Measurements from ENCODE around the gene HP1BP3. TPM values are rescaled to one million over a fixed set of nuclear protein-coding genes. Genes with fewer than 3 reads are reported as not detected.
A peak's percentile ranks its signal among the peaks of the same experiment; 100 is the strongest.

HP1BP3 gene
- total RNA-seq, 1 donor, result 258 TPM

- TF ChIP-seq CTCF (IDR thresholded peaks at IDR 0.05; ENCODE audit: insufficient read depth, low read depth, low read length), result no peak
- no peak for DNase-seq (ENCODE audit: low read depth)
Observed at GRCh38 chr1:20729155-20729931, 57.8 kb downstream of the HP1BP3 start.

GRCh38 chr1:20728371-20729154, 58.5 kb downstream of the HP1BP3 start:
- no peak for DNase-seq (ENCODE audit: low read depth)
- TF ChIP-seq CTCF (IDR thresholded peaks at IDR 0.05; ENCODE audit: insufficient read depth, low read depth, low read length), result no peak
- H3K4me3 ChIP-seq (ENCODE audit: low read depth, low read length), result no peak overlapping the region

More at GRCh38 chr1:20729155-20729931, 57.8 kb downstream of the HP1BP3 start:
- no peak overlapping the region for H3K4me3 ChIP-seq (ENCODE audit: low read depth, low read length)

- peak; percentile 6 for TF ChIP-seq CTCF (IDR thresholded peaks at IDR 0.05; ENCODE audit: insufficient read depth, low read depth, low read length)
Observed at GRCh38 chr1:20727746-20728316, 59.3 kb downstream of the HP1BP3 start.

DNA sequence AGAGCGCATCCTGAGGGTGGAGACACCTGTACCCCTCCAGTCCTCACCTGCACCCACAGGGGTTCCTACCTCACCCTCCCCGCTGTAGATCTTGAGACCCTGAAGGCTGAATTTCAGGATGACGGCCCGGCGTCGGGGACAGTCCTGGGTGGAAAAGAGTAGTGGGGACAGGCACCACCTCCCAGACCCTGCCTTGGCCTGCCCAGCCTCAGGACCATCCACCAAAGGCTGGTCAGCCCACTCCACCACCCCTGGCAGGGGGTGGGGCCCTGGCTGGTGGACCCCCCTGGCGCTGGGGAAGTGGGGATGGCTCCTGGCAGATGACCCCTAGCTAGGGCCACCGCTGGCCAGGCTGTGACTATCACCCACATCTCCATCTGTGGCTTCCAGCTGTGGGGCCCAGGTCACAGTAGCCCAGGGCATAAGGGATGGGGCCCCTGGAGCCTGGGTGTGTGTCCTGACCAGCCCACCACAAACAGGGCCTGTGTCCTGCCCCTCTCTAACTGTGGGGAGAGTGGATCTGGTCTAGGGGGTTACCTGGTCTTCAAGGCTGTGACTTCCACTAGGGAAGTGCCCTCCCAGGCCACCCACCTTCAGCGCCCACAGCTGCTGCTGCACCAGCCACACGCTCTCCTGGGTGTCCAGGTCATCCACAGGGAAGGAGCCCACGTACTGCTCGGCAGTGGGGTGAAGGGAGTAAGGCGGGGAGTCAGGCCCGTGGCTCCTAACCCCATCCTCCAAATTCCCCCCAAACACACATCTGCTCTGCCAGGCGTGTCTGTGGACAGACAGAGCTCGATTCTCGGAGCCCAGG, 60.0 kb downstream of the HP1BP3 start:
- no peak for TF ChIP-seq CTCF (IDR thresholded peaks at IDR 0.05; ENCODE audit: insufficient read depth, low read depth, low read length)
- no peak for DNase-seq (ENCODE audit: low read depth)
- no peak overlapping the region for H3K4me3 ChIP-seq (ENCODE audit: low read depth, low read length)

More at GRCh38 chr1:20727746-20728316, 59.3 kb downstream of the HP1BP3 start:
- H3K4me3 ChIP-seq (ENCODE audit: low read depth, low read length), result no peak overlapping the region
- DNase-seq (ENCODE audit: low read depth), result no peak

DNA sequence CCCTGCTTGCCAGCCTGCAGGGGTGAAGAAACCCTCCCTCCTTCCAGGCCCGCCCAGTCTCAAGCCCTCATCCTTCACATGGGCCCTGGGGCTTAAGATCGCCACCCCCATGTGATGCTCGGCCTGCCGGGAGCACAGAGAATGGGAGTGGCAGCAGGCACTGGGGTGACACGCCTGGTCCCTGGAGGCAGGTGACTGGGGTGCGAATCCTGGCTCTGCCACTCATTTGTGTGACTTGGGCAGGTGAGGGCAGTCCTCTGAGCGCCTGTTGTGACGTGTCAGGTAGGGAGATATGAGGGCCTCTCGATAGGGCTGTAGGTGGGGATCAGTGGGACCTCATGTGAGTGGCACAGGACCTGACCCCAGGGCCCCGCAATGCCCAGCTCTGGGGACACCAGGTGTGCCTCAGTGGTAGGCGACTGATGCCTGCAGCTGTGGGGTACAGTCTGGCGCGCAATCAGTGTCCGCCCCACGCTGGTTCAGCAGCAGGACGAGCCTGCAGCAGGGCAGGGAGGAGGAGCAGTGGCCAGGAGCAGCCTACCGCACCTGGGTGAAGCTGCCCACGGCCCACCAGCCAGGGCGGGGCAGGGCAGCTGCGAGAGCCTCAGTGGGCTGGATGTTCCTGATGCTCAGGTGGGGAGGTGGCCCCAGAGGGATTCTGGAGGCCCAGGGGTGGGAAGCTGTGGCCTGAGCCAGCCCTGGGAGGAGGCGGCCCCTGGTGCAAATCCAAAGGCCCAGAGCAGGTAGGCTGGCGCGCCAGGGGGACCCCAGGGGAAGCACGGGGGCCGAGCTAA, 60.8 kb downstream of the HP1BP3 start:
- DNase-seq (ENCODE audit: low read depth), result no peak
- no peak overlapping the region for H3K4me3 ChIP-seq (ENCODE audit: low read depth, low read length)
- TF ChIP-seq CTCF (IDR thresholded peaks at IDR 0.05; ENCODE audit: insufficient read depth, low read depth, low read length), result no peak
